Measurements from ENCODE around the gene SRD5A3.

SRD5A3 gene

GRCh38 chr4:55345980-55346850 lies at the start of gene SRD5A3:
TSS of gene SRD5A3 (plus strand) at chr4:55346242. CDS start at chr4:55346337, 95 bp downstream.
- peak; percentile 84 for DNase-seq

- no peak for DNase-seq
Observed at GRCh38 chr4:55297346-55297745, 48.7 kb upstream of the SRD5A3 start.

- DNase-seq: no peak
Observed at GRCh38 chr4:55303760-55304165, 42.3 kb upstream of the SRD5A3 start.

GRCh38 chr4:55304303-55304702 lies 41.7 kb upstream of the SRD5A3 start:
- DNase-seq: no peak

- DNase-seq: no peak
Observed at GRCh38 chr4:55308071-55308470, 38.0 kb upstream of the SRD5A3 start.

- no peak for DNase-seq
Observed at GRCh38 chr4:55311792-55312488, 34.1 kb upstream of the SRD5A3 start.

GRCh38 chr4:55312489-55313101 lies 33.4 kb upstream of the SRD5A3 start:
- DNase-seq: peak; percentile 1

- DNase-seq: no peak
Observed at GRCh38 chr4:55314141-55314820, 31.8 kb upstream of the SRD5A3 start.

GRCh38 chr4:55318175-55319129 lies 27.6 kb upstream of the SRD5A3 start:
- no peak for DNase-seq

- peak; percentile 17 for DNase-seq
Observed at GRCh38 chr4:55321707-55322264, 24.3 kb upstream of the SRD5A3 start.

- DNase-seq: no peak
Observed at GRCh38 chr4:55323375-55323774, 22.7 kb upstream of the SRD5A3 start.

GRCh38 chr4:55326629-55327028 lies 19.4 kb upstream of the SRD5A3 start:
- no peak for DNase-seq

- no peak for DNase-seq
Observed at GRCh38 chr4:55329012-55329411, 17.0 kb upstream of the SRD5A3 start.

- DNase-seq: no peak
Observed at GRCh38 chr4:55330241-55330640, 15.8 kb upstream of the SRD5A3 start.

GRCh38 chr4:55336138-55337034 lies 9.7 kb upstream of the SRD5A3 start:
- DNase-seq: no peak

GRCh38 chr4:55337944-55338343 lies 8.1 kb upstream of the SRD5A3 start:
- DNase-seq: no peak

GRCh38 chr4:55338486-55338885 lies 7.6 kb upstream of the SRD5A3 start:
- DNase-seq: no peak

GRCh38 chr4:55340266-55340665 lies 5.8 kb upstream of the SRD5A3 start:
- no peak for DNase-seq

- no peak for DNase-seq
Observed at GRCh38 chr4:55343887-55344286, 2.2 kb upstream of the SRD5A3 start.

GRCh38 chr4:55345054-55345453 lies 988 bp upstream of the SRD5A3 start:
- no peak for DNase-seq

GRCh38 chr4:55346851-55347255 lies 811 bp downstream of the SRD5A3 start:
- DNase-seq: no peak
